Activated T-cell treated with anti-CD3 and anti-CD28 coated beads for 48 hours (primary cell): ENCODE measurements around the gene ADGRE2.
"Not testable (repeated sequence)": the region's sequence is repeated elsewhere in the genome, so short reads cannot be mapped to it uniquely, and the experiment has no call there.

Source experiments
- DNase-seq: peaks from one replicate; pipeline ENCODE4 v3.0.0-alpha.2; 2020; ENCODE audit warnings: low read depth

Gene ADGRE2

GRCh38 chr19:14779151-14779550, 791 bp upstream of the ADGRE2 start:
- no peak for DNase-seq

- not testable (repeated sequence) for DNase-seq
Observed at GRCh38 chr19:14777645-14778044, 715 bp downstream of the ADGRE2 start.

- no peak for DNase-seq
Observed at GRCh38 chr19:14775869-14776586, 2.3 kb downstream of the ADGRE2 start.

- not testable (repeated sequence) for DNase-seq
Observed at GRCh38 chr19:14775326-14775725, 3.0 kb downstream of the ADGRE2 start.

- no peak for DNase-seq
Observed at GRCh38 chr19:14774373-14774772, 4.0 kb downstream of the ADGRE2 start.

GRCh38 chr19:14773722-14774121, 4.6 kb downstream of the ADGRE2 start:
- not testable (repeated sequence) for DNase-seq

GRCh38 chr19:14772995-14773394, 5.4 kb downstream of the ADGRE2 start:
- DNase-seq = no peak

GRCh38 chr19:14772467-14772866, 5.9 kb downstream of the ADGRE2 start:
- DNase-seq = no peak

- no peak for DNase-seq
Observed at GRCh38 chr19:14770944-14771839, 7.2 kb downstream of the ADGRE2 start.

- no peak for DNase-seq
Observed at GRCh38 chr19:14770136-14770535, 8.2 kb downstream of the ADGRE2 start.

- DNase-seq = no peak
Observed at GRCh38 chr19:14769201-14769600, 9.2 kb downstream of the ADGRE2 start.

- no peak for DNase-seq
Observed at GRCh38 chr19:14768001-14768400, 10.4 kb downstream of the ADGRE2 start.

GRCh38 chr19:14767466-14767971, 10.8 kb downstream of the ADGRE2 start:
- no peak for DNase-seq

GRCh38 chr19:14765841-14766240, 12.5 kb downstream of the ADGRE2 start:
- not testable (repeated sequence) for DNase-seq

GRCh38 chr19:14765403-14765802, 13.0 kb downstream of the ADGRE2 start:
- DNase-seq = not testable (repeated sequence)

GRCh38 chr19:14764401-14764800, 14.0 kb downstream of the ADGRE2 start:
- DNase-seq = no peak

GRCh38 chr19:14763497-14764145, 14.7 kb downstream of the ADGRE2 start:
- no peak for DNase-seq

GRCh38 chr19:14762111-14762510, 16.2 kb downstream of the ADGRE2 start:
- DNase-seq = no peak

- DNase-seq = no peak
Observed at GRCh38 chr19:14761607-14762006, 16.8 kb downstream of the ADGRE2 start.

- DNase-seq = no peak
Observed at GRCh38 chr19:14758816-14759215, 19.5 kb downstream of the ADGRE2 start.

GRCh38 chr19:14748601-14749000, 29.8 kb downstream of the ADGRE2 start:
- DNase-seq = no peak

GRCh38 chr19:14746886-14747285, 31.5 kb downstream of the ADGRE2 start:
- no peak for DNase-seq
